Endothelial cell of umbilical vein (primary cell): ENCODE results near the gene DLGAP4. TPM values are rescaled to one million over a fixed set of nuclear protein-coding genes. Genes with fewer than 3 reads are reported as not detected.

Source experiments
- BruUV-seq: library from RNA; stranded (reverse); fragments of 400-500 nt; replicated peaks from 2 replicates; lab custom pipeline; 2021; lab: Mats Ljungman, UMichigan
- CTCF ChIA-PET: fragments of 300-600, 350-600 bp; sonication (Branson Sonifier 250); formaldehyde crosslinking; loops from one replicate; lab custom pipeline; 2021; ENCODE audit warnings: antibody characterized with exemption, inconsistent platforms; lab: Charles Lee
- POLR2A ChIA-PET: fragments of 300-600, 350-600 bp; sonication (Branson Sonifier 250); formaldehyde crosslinking; loops from one replicate; lab custom pipeline; 2021; ENCODE audit warnings: antibody characterized with exemption, inconsistent platforms; lab: Charles Lee
- DNase-seq: peaks from one replicate; pipeline ENCODE4 v3.0.0-alpha.2; 2011; ENCODE audit warnings: low read depth, low spot score
- FAIRE-seq: peaks from 2 replicates; lab custom pipeline; 2011; peaks lifted over from hg19 to GRCh38; lab: Jason Lieb, UNC
- H2AFZ ChIP-seq: 2 replicates; pipeline ENCODE4 v1.6.0; 2012; ENCODE audit warnings: low read depth, low read length, control low read depth, inconsistent platforms
- H3K27ac ChIP-seq: 2 replicates; pipeline ENCODE4 v1.5.1; 2011; ENCODE audit warnings: low read depth, mild to moderate bottlenecking, control low read depth, low read length, moderate library complexity; ENCODE audit not compliant: insufficient read depth
- H3K27me3 ChIP-seq, 2 experiments: 2 replicates each; pipeline versions ENCODE4 v1.6.0 to v1.6.1; 2011; ENCODE audit warnings: low read length in 2 of 2, mixed read lengths in 1 of 2; ENCODE audit not compliant: control insufficient read depth in 2 of 2, insufficient read depth in 2 of 2
- H3K36me3 ChIP-seq, 2 experiments: 2 replicates in 1 of 2; 3 replicates in 1 of 2; pipeline ENCODE4 v1.5.1; 2011; ENCODE audit warnings: low read length in 2 of 2, mild to moderate bottlenecking in 1 of 2, moderate library complexity in 1 of 2; ENCODE audit not compliant: control insufficient read depth in 2 of 2, insufficient read depth in 2 of 2; ENCODE audit errors: extremely low read depth in 1 of 2
- H3K4me1 ChIP-seq: 3 replicates; pipeline ENCODE4 v1.5.1; 2011; ENCODE audit warnings: mild to moderate bottlenecking, low read length; ENCODE audit not compliant: control insufficient read depth, insufficient read depth; ENCODE audit errors: extremely low read depth
- H3K4me2 ChIP-seq: 2 replicates; pipeline ENCODE4 v1.6.1; 2011; ENCODE audit warnings: low read length, control low read depth, mixed read lengths; ENCODE audit not compliant: insufficient read depth
- H3K4me3 ChIP-seq, 3 experiments: fragments of 200-600 bp in 1 of 3; sonication (generic), shearing (Covaris generic) in 1 of 3; replicated peaks in 1 of 3; 2 replicates each; pipeline ENCODE4 v1.5.1; 2011 to 2016; ENCODE audit warnings: control low read depth in 3 of 3, low read length in 3 of 3, mild to moderate bottlenecking in 2 of 3, inconsistent platforms in 1 of 3, low read depth in 1 of 3, moderate library complexity in 1 of 3; ENCODE audit not compliant: insufficient read depth in 1 of 3
- H3K79me2 ChIP-seq: 2 replicates; pipeline ENCODE4 v1.6.0; 2012; ENCODE audit warnings: low read length, inconsistent platforms; ENCODE audit not compliant: control insufficient read depth, insufficient read depth
- H3K9ac ChIP-seq: replicated peaks from 2 replicates; pipeline ENCODE3; 2011; ENCODE audit warnings: low read length, control low read depth; ENCODE audit not compliant: insufficient read depth; ENCODE audit errors: extremely low read depth
- H3K9me1 ChIP-seq: replicated peaks from 3 replicates; pipeline ENCODE4 v1.6.0; 2011; ENCODE audit warnings: mild to moderate bottlenecking, low read length; ENCODE audit not compliant: control insufficient read depth, insufficient read depth; ENCODE audit errors: extremely low read depth
- H3K9me3 ChIP-seq: replicated peaks from 2 replicates; pipeline ENCODE4 v1.5.1; 2012; ENCODE audit warnings: low read length, inconsistent platforms; ENCODE audit not compliant: control insufficient read depth, insufficient read depth
- H4K20me1 ChIP-seq: replicated peaks from 2 replicates; pipeline ENCODE3; 2011; ENCODE audit warnings: mild to moderate bottlenecking, low read length; ENCODE audit not compliant: control insufficient read depth, insufficient read depth; ENCODE audit errors: extremely low read depth
- FOS ChIP-seq: IDR thresholded peaks from 2 replicates; pipeline ENCODE4 v1.6.1; 2011; ENCODE audit warnings: mild to moderate bottlenecking, low read length, moderate library complexity, borderline replicate concordance; ENCODE audit not compliant: insufficient read depth
- GATA2 ChIP-seq: IDR thresholded peaks from 2 replicates; pipeline ENCODE4 v1.7.0; 2011; ENCODE audit warnings: low read depth, mild to moderate bottlenecking, moderate library complexity, mixed read lengths, low read length; ENCODE audit not compliant: insufficient read length, insufficient read depth
- JUN ChIP-seq: IDR thresholded peaks from 2 replicates; pipeline ENCODE4 v1.6.1; 2011; ENCODE audit warnings: borderline replicate concordance, low read depth; ENCODE audit not compliant: insufficient read length, insufficient read depth
- MYC ChIP-seq: IDR thresholded peaks from one replicate; pipeline ENCODE4 v1.6.1; 2011; ENCODE audit warnings: mild to moderate bottlenecking, low read depth, low read length
- POLR2A ChIP-seq: IDR thresholded peaks from 2 replicates; pipeline ENCODE4 v1.6.1; 2012; ENCODE audit warnings: low read depth, mild to moderate bottlenecking, control low read depth, low read length
- POLR2AphosphoS5 ChIP-seq: IDR thresholded peaks from 2 replicates; pipeline ENCODE4 v1.6.1; 2012; ENCODE audit warnings: low read depth, mild to moderate bottlenecking, control low read depth, low read length, moderate library complexity; ENCODE audit not compliant: insufficient read depth
- dilution Hi-C: fragments of 300-500 bp; cut with MboI; formaldehyde crosslinking; loops from one replicate; pipeline ENCODE4 v1.15.0; 2019; ENCODE audit warnings: low sequenced_read_pairs; ENCODE audit not compliant: extremely low pct_ligation_motif_present
- intact Hi-C: fragments of 100-400 bp; cut with micrococcal nuclease; formaldehyde crosslinking; loops from one replicate; pipeline ENCODE4 v1.10.0; 2022
- polyA plus RNA-seq, 4 experiments: library from polyadenylated mRNA; depleted of rRNA in 3 of 4; stranded (reverse) in 3 of 4; unstranded in 1 of 4; fragments of >200 nt; gene quantifications; 2 replicates each; pipeline versions ENCODE4 v1.2.1 to v1.2.3, GENCODE V29; 2011 to 2012; ENCODE audit warnings: missing spikeins in 1 of 4
- total RNA-seq: library from RNA; stranded (reverse); gene quantifications from 2 replicates; pipeline ENCODE4 v1.2.3, GENCODE V29; 2021
- TF ChIP-seq, protein P1 (sequence below), 2 donors: IDR thresholded peaks; 1 replicate in 1 of 2; 2 replicates in 1 of 2; pipeline ENCODE4 v1.5.1; 2011; ENCODE audit warnings: low read length in 2 of 2, mild to moderate bottlenecking in 2 of 2, moderate library complexity in 2 of 2, control low read depth in 1 of 2, inconsistent platforms in 1 of 2, low read depth in 1 of 2; ENCODE audit not compliant: insufficient read depth in 1 of 2; ENCODE audit errors: extremely low read depth in 1 of 2
- TF ChIP-seq, protein P2 (sequence below): IDR thresholded peaks from 2 replicates; pipeline ENCODE4 v1.6.1; 2011; ENCODE audit not compliant: insufficient read depth, insufficient read length

DLGAP4 gene
- total and polyA plus RNA-seq, 2 donors (not counting 3 experiments of a cell fraction or from before 2014, with no cell fraction given): 57.5 to 125 TPM

DNA sequence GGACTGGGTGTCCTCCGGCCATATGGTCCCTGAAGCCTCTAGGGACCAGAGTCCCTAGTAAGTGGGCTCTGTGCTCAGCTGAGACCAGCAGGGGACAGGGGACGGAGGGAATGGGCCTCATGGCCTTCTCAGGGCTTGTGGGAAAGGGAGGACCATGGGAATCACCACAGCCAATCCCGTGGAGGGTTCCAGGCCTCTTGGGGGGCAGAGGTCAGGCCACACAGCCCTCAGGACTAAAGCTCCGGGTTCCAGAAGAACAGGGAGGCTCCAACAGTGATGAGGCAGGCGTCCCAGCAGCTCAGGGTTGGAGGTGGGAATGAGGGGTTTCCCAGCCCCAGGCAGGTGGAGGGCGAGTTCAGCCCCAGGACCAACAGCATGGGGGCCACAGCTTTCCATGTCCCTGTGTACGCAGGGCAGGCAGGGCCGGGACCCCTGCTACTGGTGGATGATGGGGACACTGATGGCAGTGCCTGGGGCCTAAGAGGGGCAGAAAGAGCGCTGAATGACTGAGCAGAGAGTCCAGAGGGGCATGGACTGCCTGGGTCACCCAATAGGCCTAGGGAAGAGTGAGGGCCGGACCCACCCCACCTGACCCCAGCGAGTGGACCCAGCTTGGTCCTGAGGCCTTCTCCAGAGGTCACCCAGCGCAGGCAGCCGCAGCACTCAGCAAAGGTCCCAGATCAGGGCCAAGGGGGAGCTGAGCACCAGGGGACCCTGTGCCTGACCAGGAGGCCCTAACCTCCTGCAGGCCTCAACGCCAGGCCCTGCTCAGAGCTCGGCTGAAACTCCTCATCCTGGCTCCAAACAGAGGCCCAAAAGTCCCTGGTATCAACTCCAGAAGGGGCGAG lies 244.0 kb downstream of the DLGAP4 start:
- Histone ChIP-seq H3K36me3 (peaks cover 0 to 5% of the 10 kb centered on the region in 2 experiments), H3K9me3 (no peaks in the 10 kb centered on the region), H3K27me3 (no peaks in the 10 kb centered on the region), H2AFZ (no peak overlapping the region), H3K27ac (no peak overlapping the region), H3K9ac (no peak overlapping the region), H3K4me2 (no peak overlapping the region), H4K20me1 (no peaks in the 10 kb centered on the region), H3K79me2 (no peaks in the 10 kb centered on the region), H3K4me1 (no peaks in the 10 kb centered on the region), H3K9me1 (no peaks in the 10 kb centered on the region), H3K4me3 (no peak overlapping the region)
- CTCF ChIA-PET: interaction anchor here (1.0 kb wide), 2 partner anchors 21 to 55 kb away, joined by 3 to 5 read pairs; partner anchors contain the start of gene RAB5IF
- TF ChIP-seq GATA2: no peak
- no peak for TF ChIP-seq MYC
- TF ChIP-seq JUN: no peak
- TF ChIP-seq, protein P1, sequence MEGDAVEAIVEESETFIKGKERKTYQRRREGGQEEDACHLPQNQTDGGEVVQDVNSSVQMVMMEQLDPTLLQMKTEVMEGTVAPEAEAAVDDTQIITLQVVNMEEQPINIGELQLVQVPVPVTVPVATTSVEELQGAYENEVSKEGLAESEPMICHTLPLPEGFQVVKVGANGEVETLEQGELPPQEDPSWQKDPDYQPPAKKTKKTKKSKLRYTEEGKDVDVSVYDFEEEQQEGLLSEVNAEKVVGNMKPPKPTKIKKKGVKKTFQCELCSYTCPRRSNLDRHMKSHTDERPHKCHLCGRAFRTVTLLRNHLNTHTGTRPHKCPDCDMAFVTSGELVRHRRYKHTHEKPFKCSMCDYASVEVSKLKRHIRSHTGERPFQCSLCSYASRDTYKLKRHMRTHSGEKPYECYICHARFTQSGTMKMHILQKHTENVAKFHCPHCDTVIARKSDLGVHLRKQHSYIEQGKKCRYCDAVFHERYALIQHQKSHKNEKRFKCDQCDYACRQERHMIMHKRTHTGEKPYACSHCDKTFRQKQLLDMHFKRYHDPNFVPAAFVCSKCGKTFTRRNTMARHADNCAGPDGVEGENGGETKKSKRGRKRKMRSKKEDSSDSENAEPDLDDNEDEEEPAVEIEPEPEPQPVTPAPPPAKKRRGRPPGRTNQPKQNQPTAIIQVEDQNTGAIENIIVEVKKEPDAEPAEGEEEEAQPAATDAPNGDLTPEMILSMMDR (IDR thresholded peaks at IDR 0.05; ENCODE audit: extremely low read depth in 1 of 2, insufficient read depth in 1 of 2, low read depth in 1 of 2, low read length in 2 of 2): no peak
- TF ChIP-seq FOS: no peak
- peak; percentile 27 for TF ChIP-seq POLR2AphosphoS5
- TF ChIP-seq, protein P2, sequence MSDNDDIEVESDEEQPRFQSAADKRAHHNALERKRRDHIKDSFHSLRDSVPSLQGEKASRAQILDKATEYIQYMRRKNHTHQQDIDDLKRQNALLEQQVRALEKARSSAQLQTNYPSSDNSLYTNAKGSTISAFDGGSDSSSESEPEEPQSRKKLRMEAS: no peak
- no peak for TF ChIP-seq POLR2A
- FAIRE-seq (no peak), DNase-seq (no peak)
- no TSS peak for BruUV-seq
- intact Hi-C loops (loop anchor here (10.0 kb wide), 1 partner anchor 315 kb away; a partner anchor contains a TSS), dilution Hi-C loops (no loop called here)
- POLR2A ChIA-PET: no interaction called here
